Transverse colon (tissue), 4 donors: ENCODE data around the gene EDC3. TPM values are rescaled to one million over a fixed set of nuclear protein-coding genes. Genes with fewer than 3 reads are reported as not detected.
"Not testable (repeated sequence)": the region's sequence is repeated elsewhere in the genome, so short reads cannot be mapped to it uniquely, and the experiment has no call there.

Experiments
- DNase-seq: peaks from one replicate; pipeline ENCODE4 v3.0.0-alpha.2; 2019
- H3K27ac ChIP-seq, 4 donors: fragments of 200-600 bp; sonication (generic); 2 replicates each; pipeline ENCODE4 v1.5.1; 2016 to 2018; ENCODE audit warnings: inconsistent platforms in 4 of 4
- H3K27me3 ChIP-seq: fragments of 200-600 bp; sonication (generic); 2 replicates; pipeline ENCODE4 v1.5.1; 2017; ENCODE audit warnings: inconsistent platforms
- H3K36me3 ChIP-seq, 4 donors: fragments of 200-600 bp; sonication (generic); 2 replicates each; pipeline ENCODE4 v1.5.1; 2017 to 2019; ENCODE audit warnings: inconsistent platforms in 4 of 4
- H3K4me1 ChIP-seq, 4 donors: fragments of 200-600 bp; sonication (generic); 2 replicates each; pipeline ENCODE4 v1.5.1; 2017 to 2020; ENCODE audit warnings: inconsistent platforms in 4 of 4
- H3K4me3 ChIP-seq, 4 donors: fragments of 200-600 bp; sonication (generic); 1 replicate in 1 of 4; 2 replicates in 3 of 4; pipeline versions ENCODE4 v1.5.1 to v1.6.1; 2017 to 2019; ENCODE audit warnings: inconsistent platforms in 4 of 4
- H3K9me3 ChIP-seq, 2 donors: fragments of 200-600 bp; sonication (generic); 2 replicates each; pipeline ENCODE4 v1.5.1; 2017 to 2019; ENCODE audit warnings: inconsistent platforms in 2 of 2
- EP300 ChIP-seq: sonication (generic); formaldehyde crosslinking; IDR thresholded peaks from one replicate; pipeline ENCODE4 v1.6.1; 2017; ENCODE audit warnings: antibody characterized with exemption, low read depth
- POLR2A ChIP-seq: fragments of 450-650 bp; IDR thresholded peaks from one replicate; pipeline ENCODE4 v1.6.1; 2016; ENCODE audit warnings: antibody characterized with exemption, mild to moderate bottlenecking, moderate library complexity
- POLR2AphosphoS5 ChIP-seq, 3 donors: sonication (generic); formaldehyde crosslinking; IDR thresholded peaks; one replicate each; pipeline ENCODE4 v1.6.1; 2016; ENCODE audit warnings: antibody characterized with exemption in 3 of 3
- WGBS, 2 donors: methylation state at CpG; one replicate each; pipeline ENCODE4 v1.1.5; 2018; ENCODE audit warnings: low coverage in 1 of 2; 5-methylcytosine and 5-hydroxymethylcytosine counted together
- in situ Hi-C, 4 donors: fragments of 200-750 bp; cut with MboI; loops; one replicate each; pipeline versions ENCODE4 v1.15.0 to v1.15.1; 2017; ENCODE audit warnings: low sequenced_read_pairs in 3 of 4, low pct_ligation_motif_present in 1 of 4, low pct_unique_long_range_greater_than_20kb in 1 of 4
- intact Hi-C: fragments of 100-400 bp; cut with DNase I; formaldehyde crosslinking; loops from one replicate; pipeline ENCODE4 v1.15.1; 2023; ENCODE audit warnings: low total_unique reads
- total RNA-seq, 4 donors: library from RNA; depleted of rRNA; stranded (reverse); fragments of >200 nt; gene quantifications; one replicate each; pipeline ENCODE4 v1.1.0, GENCODE V29; 2016
- TF ChIP-seq, protein P1 (sequence below), 5 experiments: fragments of 200-600 bp in 3 of 5; fragments of 450-650 bp in 2 of 5; sonication (generic) in 3 of 5; IDR thresholded peaks; 1 replicate in 2 of 5; 2 replicates in 3 of 5; pipeline ENCODE4 v1.5.1; 2016 to 2017; ENCODE audit warnings: antibody characterized with exemption in 5 of 5, inconsistent platforms in 3 of 5, mild to moderate bottlenecking in 2 of 5, moderate library complexity in 1 of 5

The EDC3 gene
- total RNA-seq, 4 donors from 2014 or later: 23.2 to 112 (median 29.4) TPM

DNA sequence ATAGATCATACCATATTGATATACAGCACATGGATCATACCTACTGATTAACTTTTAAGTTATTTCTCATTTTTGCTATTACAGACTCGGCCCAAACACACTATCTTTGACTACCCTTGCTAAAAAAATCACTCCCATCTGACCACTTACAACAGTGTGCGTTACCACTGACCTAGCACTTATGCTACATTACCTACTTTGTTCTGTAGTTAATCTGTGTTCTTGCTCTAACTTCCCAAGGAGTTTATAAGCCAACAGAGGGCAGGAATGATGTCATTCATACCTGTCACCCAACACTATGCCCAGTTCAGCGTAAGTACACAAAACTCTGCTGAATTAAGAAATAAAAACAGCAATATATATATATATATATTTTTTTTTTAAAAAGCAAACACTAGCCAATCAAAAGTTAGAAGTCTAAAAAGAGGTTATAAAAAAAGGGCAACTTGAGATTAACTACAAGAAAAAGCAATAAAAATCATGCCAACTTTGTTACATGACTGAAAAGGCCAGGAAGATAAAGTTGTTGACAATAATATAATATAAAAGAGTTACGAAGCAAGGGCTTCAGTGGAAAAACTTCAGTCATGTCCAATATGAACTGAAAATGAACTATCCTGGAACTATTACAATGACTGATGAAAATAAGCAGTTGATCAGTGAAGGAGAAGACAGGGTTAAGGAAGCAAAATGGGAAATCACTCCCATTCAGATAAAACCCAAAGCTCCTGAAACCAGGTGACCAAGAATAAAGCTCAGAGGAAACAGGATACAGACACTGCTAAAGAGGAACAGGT lies 33.6 kb downstream of the EDC3 start:
- no peak overlapping the region for H3K4me3 ChIP-seq
- intact Hi-C loops (no loop called here), in situ Hi-C loops (no loop called here)
- no peaks in the 10 kb centered on the region for H3K9me3 ChIP-seq
- H3K27me3 ChIP-seq: no peaks in the 10 kb centered on the region
- peaks cover 0 to 2% (median 0%) of the 10 kb centered on the region in 4 donors for H3K36me3 ChIP-seq
- H3K4me1 ChIP-seq: peaks cover 9 to 40% (median 31%) of the 10 kb centered on the region in 4 donors
- TF ChIP-seq EP300: no peak
- TF ChIP-seq, protein P1, sequence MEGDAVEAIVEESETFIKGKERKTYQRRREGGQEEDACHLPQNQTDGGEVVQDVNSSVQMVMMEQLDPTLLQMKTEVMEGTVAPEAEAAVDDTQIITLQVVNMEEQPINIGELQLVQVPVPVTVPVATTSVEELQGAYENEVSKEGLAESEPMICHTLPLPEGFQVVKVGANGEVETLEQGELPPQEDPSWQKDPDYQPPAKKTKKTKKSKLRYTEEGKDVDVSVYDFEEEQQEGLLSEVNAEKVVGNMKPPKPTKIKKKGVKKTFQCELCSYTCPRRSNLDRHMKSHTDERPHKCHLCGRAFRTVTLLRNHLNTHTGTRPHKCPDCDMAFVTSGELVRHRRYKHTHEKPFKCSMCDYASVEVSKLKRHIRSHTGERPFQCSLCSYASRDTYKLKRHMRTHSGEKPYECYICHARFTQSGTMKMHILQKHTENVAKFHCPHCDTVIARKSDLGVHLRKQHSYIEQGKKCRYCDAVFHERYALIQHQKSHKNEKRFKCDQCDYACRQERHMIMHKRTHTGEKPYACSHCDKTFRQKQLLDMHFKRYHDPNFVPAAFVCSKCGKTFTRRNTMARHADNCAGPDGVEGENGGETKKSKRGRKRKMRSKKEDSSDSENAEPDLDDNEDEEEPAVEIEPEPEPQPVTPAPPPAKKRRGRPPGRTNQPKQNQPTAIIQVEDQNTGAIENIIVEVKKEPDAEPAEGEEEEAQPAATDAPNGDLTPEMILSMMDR (IDR thresholded peaks at IDR 0.05): no peak
- TF ChIP-seq POLR2AphosphoS5 (IDR thresholded peaks at IDR 0.05): no peak
- no peak for TF ChIP-seq POLR2A
- DNase-seq: no peak
- peak overlapping the region; percentile 72 to 79 (median 75) for H3K27ac ChIP-seq
- WGBS, 2 donors: 59 to 60% methylated on average over 2 to 4 of the region's 4 CpGs

DNA sequence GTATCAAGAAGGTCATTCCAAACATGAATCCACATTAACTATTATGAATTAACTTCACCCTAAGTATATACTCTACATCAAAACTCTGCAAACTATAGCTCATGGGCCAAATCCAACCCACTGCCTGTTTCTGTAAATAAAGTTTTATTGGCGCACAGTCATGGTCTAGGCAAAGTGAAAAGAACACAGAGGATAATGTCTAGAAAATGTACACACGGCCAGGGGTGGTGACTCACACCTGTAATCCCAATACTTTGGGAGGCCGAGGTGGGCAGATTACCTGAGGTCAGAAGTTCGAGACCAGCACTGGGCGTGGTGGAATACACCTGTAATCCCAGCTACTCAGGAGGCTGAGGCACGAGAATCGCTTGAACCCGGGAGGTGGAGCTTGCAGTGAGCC lies 34.5 kb downstream of the EDC3 start:
- TF ChIP-seq POLR2AphosphoS5 (IDR thresholded peaks at IDR 0.05): peak in 1 of 3 donors; percentile 10
- 83 to 84% methylated on average over 3 to 8 of the region's 8 CpGs for WGBS, 2 donors
- H3K4me1 ChIP-seq: peaks cover 9 to 40% (median 31%) of the 10 kb centered on the region in 4 donors

DNA sequence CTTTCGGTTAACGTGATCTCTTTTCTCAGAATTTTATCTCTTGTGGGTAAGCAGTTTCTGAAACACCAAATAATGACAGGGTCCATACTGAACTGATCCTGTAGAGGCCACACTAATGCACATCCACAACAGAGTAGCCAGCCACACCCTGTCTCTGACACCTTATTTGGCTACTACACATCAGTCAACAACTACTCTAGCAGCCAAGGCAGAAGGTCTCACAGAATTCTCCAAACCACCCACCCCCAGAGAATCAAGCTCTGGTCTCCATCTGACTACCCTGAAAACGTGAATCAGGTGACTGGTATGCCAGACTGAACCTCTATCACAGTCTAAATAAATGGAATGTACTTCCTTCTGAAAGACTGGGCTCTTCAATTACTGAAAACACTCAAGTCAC lies 38.0 kb downstream of the EDC3 start:
- DNase-seq: no peak
- in situ Hi-C loops (no loop called here), intact Hi-C loops (no loop called here)
- no peak overlapping the region for H3K27ac ChIP-seq
- TF ChIP-seq POLR2AphosphoS5 (IDR thresholded peaks at IDR 0.05) (no peak), EP300 (no peak), POLR2A (no peak)
- TF ChIP-seq, protein P1 (IDR thresholded peaks at IDR 0.05): no peak
- H3K9me3 ChIP-seq: no peaks in the 10 kb centered on the region
- no peaks in the 10 kb centered on the region for H3K36me3 ChIP-seq
- H3K4me1 ChIP-seq: peaks cover 7 to 44% (median 28%) of the 10 kb centered on the region in 4 donors
- H3K27me3 ChIP-seq: no peaks in the 10 kb centered on the region
- WGBS, 2 donors: 69 to 100% methylated on average over 2 to 3 of the region's 3 CpGs
- H3K4me3 ChIP-seq: no peak overlapping the region

More for the DNA sequence above, 34.5 kb downstream of the EDC3 start:
- in situ Hi-C loops, H3K36me3 ChIP-seq, H3K9me3 ChIP-seq, intact Hi-C loops, H3K4me3 ChIP-seq, H3K27me3 ChIP-seq: not testable (repeated sequence)
- DNase-seq: peak; percentile 59
- H3K27ac ChIP-seq: peak overlapping the region in 1 of 4 donors; percentile 75

DNA sequence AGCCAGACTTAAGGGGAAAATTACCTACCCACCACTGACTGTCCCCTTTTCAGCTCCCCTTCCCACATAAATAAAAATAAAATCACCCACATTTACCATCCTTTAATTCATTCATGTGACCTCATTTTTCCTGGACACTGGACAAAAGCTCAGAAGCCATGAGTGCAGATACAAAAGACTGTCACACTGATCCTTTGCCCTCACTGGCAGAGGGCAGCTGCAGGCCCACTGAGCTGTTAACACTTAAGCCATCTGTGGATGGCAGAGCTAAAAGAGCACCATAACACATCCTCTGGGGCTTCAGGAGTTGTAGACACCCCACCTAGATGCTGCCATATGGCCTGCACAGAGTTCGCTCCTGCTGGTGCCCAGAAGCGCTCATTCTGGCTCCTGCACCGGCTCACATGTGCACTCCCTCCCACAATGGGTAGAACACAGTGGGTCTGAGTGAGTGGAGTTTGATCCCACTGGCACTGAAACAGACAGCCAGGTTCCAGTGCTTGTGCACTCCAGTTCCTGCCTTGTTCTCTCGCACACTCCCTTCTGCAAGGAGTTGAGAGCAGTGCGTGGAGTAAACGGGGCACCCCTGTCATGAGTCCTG lies 38.8 kb downstream of the EDC3 start:
- intact Hi-C loops (no loop called here), in situ Hi-C loops (no loop called here)
- Histone ChIP-seq H3K4me1 (peaks cover 4 to 42% (median 22%) of the 10 kb centered on the region in 4 donors), H3K9me3 (no peaks in the 10 kb centered on the region), H3K4me3 (no peak overlapping the region), H3K27ac (no peak overlapping the region), H3K36me3 (no peaks in the 10 kb centered on the region), H3K27me3 (no peaks in the 10 kb centered on the region)
- no peak for DNase-seq
- 89% methylated on average over 6 of the region's 6 CpGs; no CpG with 5 or more reads in 1 of the 2 donors for WGBS, 2 donors
- no peak for TF ChIP-seq POLR2AphosphoS5 (IDR thresholded peaks at IDR 0.05)
- TF ChIP-seq, protein P1 (IDR thresholded peaks at IDR 0.05): no peak
- TF ChIP-seq POLR2A: no peak
- no peak for TF ChIP-seq EP300
